Measurements from ENCODE around the gene CLDN25.
"Not testable (repeated sequence)": the region's sequence is repeated elsewhere in the genome, so short reads cannot be mapped to it uniquely, and the experiment has no call there.

Gene CLDN25

GRCh38 chr11:113779496-113779895 lies at the start of gene CLDN25:
Gene CLDN25, plus strand, starts transcription at chr11:113779796. Its CDS starts 0 bp downstream, at chr11:113779796.
- DNase-seq = no peak

DNA sequence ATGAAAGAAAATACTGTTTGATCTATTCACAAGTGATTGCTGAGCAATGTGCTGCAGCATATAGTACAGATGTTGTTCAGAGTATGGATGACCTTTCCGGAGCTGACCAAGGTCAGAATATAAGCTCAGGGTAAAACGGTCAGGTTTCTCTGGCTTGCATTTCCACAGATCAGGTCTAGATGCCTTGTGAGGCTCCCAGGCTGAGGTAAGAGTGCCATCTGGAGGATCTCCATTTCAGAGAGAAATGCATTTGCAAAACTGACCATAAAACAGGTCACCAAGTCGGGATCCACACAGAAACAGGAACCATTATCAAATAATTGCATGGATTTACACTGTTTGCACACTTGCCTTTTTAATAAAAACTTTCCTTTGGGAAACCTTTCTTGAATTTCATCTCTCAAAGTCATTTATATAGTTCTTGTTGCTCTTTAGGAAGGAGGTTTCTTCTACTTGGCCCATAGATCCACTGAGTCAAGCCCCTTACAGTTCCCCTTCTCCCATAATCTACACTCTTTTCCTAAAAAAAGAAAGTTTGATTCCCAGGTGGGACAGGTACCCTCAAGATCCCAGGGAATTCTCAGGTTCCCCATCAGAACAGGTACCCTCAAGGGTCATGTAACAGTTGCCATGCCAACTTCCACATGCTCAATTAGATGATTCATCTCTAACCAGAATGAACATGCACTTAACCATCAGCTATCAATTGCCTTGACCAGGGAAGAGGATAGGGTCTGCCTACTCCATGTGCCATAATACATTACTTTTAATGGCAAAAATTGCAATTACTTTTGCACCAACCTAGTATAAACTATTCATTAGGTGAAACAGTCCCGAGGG lies 48.5 kb upstream of the CLDN25 start:
- no peak for DNase-seq

GRCh38 chr11:113732092-113732491 lies 47.5 kb upstream of the CLDN25 start:
- DNase-seq = no peak

DNA sequence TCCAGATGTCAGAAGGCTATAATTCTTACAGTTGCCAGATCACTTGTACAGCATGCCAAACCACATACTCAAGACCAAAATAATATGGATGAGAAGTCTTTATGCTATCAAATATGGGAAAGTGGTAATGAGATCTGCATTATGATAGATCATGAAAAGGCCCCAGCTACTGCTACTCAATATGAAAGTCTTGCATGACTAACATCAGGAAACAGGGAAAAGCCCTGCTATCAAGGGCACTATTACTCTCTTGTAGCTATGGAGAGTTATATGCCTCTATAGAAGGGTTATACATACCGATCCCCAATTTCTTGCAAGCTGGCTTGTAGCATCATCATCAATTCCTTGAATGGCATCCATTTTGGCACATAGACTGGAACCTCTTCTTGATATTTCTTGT lies 43.3 kb upstream of the CLDN25 start:
- no peak for DNase-seq

DNA sequence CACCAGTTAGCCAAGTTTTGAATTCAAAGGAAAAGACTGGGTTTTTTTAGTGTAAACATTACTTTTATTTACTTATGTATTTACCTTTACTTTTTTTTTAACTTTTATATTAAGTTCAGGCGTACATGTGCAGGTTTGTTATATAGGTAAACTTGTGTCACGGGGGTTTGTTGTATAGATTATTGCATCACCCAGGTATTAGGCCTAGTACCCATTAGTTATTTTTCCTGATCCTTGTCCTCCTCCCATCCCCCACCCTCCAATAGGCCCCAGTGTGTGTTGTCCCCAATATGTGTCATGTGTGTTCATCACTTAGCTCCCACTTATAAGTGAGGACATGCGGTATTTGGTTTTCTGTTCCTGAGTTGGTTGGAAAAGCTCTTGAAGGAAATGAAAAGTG lies 26.7 kb upstream of the CLDN25 start:
- DNase-seq = no peak

GRCh38 chr11:113760241-113760640 lies 19.4 kb upstream of the CLDN25 start:
- DNase-seq = no peak

DNA sequence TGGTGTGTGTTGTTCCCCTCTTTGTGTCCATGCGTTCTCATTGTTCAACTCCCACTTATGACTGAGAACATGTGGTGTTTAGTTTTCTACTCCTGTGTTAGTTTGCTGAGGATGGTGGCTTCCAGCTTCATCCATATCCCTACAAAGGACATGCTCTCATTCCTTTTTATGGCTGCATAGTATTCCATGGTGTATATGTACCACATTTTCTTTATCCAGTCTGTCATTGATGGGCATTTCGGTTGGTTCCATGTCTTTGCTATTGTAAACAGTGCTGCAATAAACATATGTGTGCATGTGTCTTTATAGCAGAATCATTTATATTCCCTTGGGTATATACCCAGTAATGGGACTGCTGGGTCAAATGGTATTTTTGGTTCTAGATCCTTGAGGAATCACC lies 16.6 kb upstream of the CLDN25 start:
- DNase-seq = not testable (repeated sequence)

DNA sequence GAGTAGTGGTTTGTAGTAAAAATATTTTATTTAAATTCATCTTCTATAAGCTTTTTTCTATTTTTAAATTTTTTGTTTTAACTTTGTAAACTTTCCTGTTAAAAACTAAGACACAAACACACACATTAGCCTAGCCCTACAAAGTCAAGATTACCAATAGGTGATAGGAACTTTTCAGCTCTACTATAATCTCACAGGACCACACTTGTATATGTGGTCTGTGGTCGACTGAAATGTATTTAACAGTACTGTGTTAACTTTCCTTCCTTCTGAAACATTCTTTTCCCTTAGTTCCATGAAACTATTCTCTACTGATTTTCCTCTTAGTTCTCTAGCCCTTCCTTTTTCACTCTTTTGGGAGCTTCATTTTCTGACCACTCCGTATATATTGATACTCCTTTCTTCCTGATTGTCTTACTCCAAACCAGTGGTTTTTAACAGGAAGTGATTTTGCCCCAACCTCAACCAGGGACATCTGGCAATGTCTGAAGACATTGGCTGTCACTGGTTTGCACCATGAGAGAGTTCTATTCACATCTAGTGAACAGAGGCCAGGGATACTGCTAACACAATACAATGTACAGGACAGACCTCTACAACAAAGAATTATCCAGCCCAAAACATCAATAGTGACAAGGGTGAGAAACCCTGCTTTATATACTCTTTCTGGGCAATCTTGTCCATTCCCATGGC lies 14.9 kb upstream of the CLDN25 start:
- DNase-seq = no peak

GRCh38 chr11:113771964-113772363 lies 7.6 kb upstream of the CLDN25 start:
- no peak for DNase-seq

GRCh38 chr11:113773092-113773415 lies 6.5 kb upstream of the CLDN25 start:
- no peak for DNase-seq

DNA sequence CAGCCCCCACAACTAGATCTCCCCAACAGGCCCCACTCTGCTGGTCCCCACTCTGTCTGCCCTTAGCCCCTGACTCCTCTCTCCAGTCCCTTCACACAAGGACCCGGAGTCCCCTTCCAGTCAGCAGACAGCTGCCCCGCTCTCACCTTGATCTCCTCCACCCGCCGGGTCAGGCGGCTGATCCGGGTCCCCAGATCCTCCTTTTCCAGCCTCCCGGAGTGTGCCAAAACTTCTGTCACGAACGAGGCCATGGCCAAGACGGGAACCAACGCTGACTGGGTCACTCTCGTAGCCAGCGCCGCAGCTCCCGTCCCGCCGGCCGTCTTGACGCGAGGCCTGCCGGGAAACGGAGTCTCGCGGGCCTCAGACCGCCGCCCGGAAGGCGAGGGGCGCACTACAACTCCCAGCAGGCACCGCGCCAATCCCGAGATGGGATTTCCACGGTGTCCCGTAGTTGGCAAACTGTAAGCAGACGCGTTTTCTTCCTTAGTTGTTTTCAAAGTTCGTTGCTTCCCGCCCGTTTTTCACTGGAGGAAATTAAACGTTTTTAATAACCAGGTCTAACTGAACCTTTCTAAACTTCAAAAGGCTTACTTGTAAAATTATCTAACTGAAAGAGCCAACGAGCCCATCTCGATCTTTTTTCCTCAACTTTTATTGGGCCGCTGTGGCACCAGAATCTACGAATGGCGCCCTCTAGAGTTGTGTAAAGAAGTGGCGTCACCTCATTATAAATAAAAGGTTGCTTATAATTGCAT lies 6.0 kb upstream of the CLDN25 start, which contains the start of gene ZW10:
TSS of gene ZW10 (minus strand) at position 277 of the 758 bp plus-strand sequence. CDS start at position 251, 26 bp downstream.
- peak; percentile 92 to 94 for DNase-seq

DNA sequence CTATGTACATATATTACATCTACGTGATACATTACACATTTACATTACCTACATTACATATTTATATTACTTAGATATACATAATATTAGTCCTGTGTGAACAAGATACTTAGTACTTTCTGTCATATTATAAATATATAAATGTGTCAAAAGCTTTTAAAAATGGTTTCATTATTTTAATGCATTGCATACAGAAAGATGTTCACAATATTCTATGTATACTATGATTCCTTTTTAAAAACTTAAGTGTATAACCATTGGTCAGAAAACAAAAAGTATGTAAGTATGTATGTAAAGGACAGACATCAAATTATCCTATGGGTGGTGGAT lies 5.5 kb upstream of the CLDN25 start:
- no peak for DNase-seq

DNA sequence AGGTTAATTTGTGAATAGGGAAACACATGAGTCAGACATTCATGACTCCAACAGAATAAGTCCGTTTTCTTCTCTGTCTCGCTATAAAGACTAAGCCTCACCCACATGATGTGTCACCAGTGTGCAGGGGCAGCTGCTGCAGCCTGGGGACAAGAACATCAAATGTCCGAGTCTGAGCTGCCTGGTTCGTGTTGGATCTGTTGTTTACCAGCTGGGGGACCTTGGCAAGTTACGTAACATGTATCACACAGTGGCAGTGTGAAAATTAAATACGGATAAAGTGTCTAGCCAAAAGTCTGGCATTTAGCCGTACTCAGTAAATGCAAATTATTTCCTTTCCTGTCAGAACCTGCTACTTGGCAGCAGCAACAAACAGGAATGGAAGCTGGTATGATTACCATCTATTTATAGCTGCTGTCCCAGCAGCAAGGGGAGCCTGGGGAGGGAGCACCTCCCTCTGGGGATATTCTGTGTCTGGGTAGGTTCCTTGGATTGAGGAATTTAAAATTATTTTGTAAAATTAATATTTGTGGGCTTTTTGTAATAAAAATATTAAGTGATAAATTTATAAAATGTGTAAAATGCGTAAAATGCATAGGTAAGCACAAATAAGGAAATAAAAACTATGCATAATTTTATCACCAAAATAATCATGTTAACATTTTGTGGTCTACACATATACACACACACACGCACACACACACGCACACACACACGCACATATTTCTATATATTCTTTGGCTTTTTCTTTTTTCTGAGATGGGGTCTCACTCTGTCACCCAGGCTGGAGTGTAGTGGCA lies 1.3 kb upstream of the CLDN25 start:
- DNase-seq = no peak

- no peak for DNase-seq
These were observed 2.1 kb downstream of the CLDN25 start for GRCh38 chr11:113781682-113782081.

DNA sequence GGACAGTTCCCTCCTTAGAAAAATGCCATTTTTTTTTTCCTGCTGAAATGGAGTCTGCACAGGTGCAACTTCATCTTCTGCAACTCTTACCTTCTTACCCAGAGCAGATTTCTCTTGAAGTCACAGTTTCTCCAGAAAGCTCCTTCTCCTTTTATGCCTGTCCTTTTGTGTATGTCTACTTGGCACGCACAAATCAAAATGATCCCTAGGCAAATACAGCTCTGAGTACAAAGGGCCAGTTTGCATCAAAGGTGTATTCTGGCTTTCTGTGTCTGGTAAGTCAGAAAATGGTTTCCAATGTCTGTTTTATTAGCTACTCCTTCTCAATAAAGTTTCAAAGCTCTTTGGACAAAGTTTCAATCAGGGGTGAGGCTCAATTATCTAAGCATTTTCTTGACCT lies 2.5 kb downstream of the CLDN25 start:
- no peak for DNase-seq

GRCh38 chr11:113789016-113789415 lies 9.4 kb downstream of the CLDN25 start:
- DNase-seq = not testable (repeated sequence)

- no peak for DNase-seq
These were observed 10.2 kb downstream of the CLDN25 start for GRCh38 chr11:113789675-113790320.

DNA sequence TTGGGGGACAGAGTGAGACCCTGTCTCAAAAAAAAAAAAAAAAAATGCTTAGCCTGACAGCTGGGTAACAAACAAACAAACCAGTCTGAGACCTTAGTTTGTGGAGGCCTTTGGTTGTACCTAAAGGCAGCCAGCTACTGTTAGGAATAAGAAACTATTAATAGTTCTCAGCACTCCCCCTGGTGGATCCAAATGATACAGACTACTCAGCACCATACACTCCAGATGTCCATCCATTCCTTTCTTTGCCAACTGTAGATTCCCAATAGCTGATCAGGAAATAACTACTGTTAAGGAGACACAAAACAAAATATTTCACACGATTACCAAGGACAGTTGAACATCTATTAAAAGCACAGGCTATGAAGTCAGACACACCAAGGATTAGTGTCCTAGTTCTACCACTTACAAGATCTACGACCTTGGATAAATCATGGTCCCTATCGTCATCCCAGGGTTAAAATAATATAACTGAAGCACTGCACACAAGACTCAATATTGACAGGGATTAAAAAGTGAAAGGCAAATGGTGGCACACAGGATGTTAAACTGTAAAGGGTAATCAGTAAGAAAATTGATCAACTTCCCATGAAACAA lies 17.2 kb downstream of the CLDN25 start:
- no peak for DNase-seq

DNA sequence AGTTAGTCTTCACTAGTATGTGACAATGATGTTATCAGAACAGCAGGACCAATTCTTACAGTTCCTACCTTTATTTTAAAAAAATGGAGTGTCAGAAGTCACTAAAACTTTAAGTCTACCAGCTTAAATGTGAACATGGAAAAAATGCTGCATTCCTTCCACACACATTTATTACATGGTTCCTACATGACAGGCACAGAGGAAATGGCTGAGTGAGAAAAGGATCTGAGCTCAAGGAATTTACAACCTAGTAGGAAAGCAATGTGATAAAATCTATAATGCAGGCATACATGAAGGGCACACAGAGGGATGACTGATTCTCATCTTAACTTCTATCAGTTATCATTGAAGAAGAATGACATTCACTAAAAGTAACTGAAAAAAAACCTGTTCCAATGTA lies 23.0 kb downstream of the CLDN25 start:
- DNase-seq = no peak

- DNase-seq = no peak
These were observed 26.0 kb downstream of the CLDN25 start for GRCh38 chr11:113805640-113806039.

- no peak for DNase-seq
These were observed 26.8 kb downstream of the CLDN25 start for GRCh38 chr11:113806406-113806805.

- DNase-seq = no peak
These were observed 29.3 kb downstream of the CLDN25 start for GRCh38 chr11:113808931-113809330.
